K562 (cell line): ENCODE data around the gene AGRN. TPM values are rescaled to one million over a fixed set of nuclear protein-coding genes. Genes with fewer than 3 reads are reported as not detected.

Source experiments
- ATAC-seq: fragments of 200-7000 bp; cut with Tn5 transposase; 3 replicates; pipeline ENCODE4 v1.9.1; 2020; ENCODE audit warnings: moderate library complexity
- BruUV-seq: library from RNA; stranded (reverse); fragments of 400-500 nt; replicated peaks from 2 replicates; lab custom pipeline; 2021; lab: Mats Ljungman, UMichigan
- CTCF ChIA-PET: fragments of 300-600 bp; formaldehyde crosslinking; extraction: SDS; loops from one replicate; lab custom pipeline; 2021; ENCODE audit warnings: low intra/inter-chr PET ratio; lab: Yijun Ruan, JAX
- POLR2A ChIA-PET: fragments of 300-600, 350-650 bp; sonication (Branson Sonifier 250); formaldehyde crosslinking; extraction: SDS; loops from one replicate; lab custom pipeline; 2021; ENCODE audit warnings: antibody characterized with exemption, inconsistent platforms; lab: Yijun Ruan, JAX
- DNase-seq, 4 experiments: peaks; one replicate each; pipeline versions ENCODE4 v3.0.0 to v3.0.0-alpha.2; 2011 to 2018; ENCODE audit warnings: low spot score in 3 of 4, mixed read lengths in 3 of 4; ENCODE audit errors: extremely low read depth in 1 of 4
- FAIRE-seq: peaks from 2 replicates; lab custom pipeline; 2011; peaks lifted over from hg19 to GRCh38; lab: Jason Lieb, UNC
- H2AFZ ChIP-seq: 2 replicates; pipeline ENCODE4 v1.6.0; 2011; ENCODE audit warnings: low read depth, low read length, control low read depth, inconsistent platforms
- H3K27ac ChIP-seq: fragments of 200-600 bp; 3 replicates; pipeline ENCODE4 v1.8.0; 2011; ENCODE audit warnings: low read depth, mild to moderate bottlenecking, control low read depth, inconsistent platforms, low read length, moderate library complexity, mixed read lengths; ENCODE audit errors: extremely low read depth
- H3K27me3 ChIP-seq, 2 experiments: fragments of 300-600 bp in 1 of 2; 2 replicates in 1 of 2; 3 replicates in 1 of 2; pipeline versions ENCODE4 v1.6.0 to v1.8.0; 2011; ENCODE audit warnings: inconsistent platforms in 2 of 2, low read length in 2 of 2, mild to moderate bottlenecking in 1 of 2, mixed read lengths in 1 of 2, moderate library complexity in 1 of 2; ENCODE audit not compliant: control insufficient read depth in 2 of 2, insufficient read depth in 2 of 2
- H3K36me3 ChIP-seq: fragments of 300-600 bp; 3 replicates; pipeline ENCODE4 v1.8.0; 2011; ENCODE audit warnings: mild to moderate bottlenecking, low read length, inconsistent platforms; ENCODE audit not compliant: control insufficient read depth, insufficient read depth
- H3K4me1 ChIP-seq, 2 experiments: fragments of 200-600 bp in 1 of 2; replicated peaks in 1 of 2; 2 replicates in 1 of 2; 3 replicates in 1 of 2; pipeline versions ENCODE4 v1.5.1 to v1.8.0; 2011; ENCODE audit warnings: inconsistent platforms in 2 of 2, low read length in 2 of 2, mild to moderate bottlenecking in 1 of 2, mixed read lengths in 1 of 2, moderate library complexity in 1 of 2; ENCODE audit not compliant: control insufficient read depth in 2 of 2, insufficient read depth in 2 of 2
- H3K4me2 ChIP-seq: 2 replicates; pipeline ENCODE4 v1.6.1; 2011; ENCODE audit warnings: low read length, control low read depth, inconsistent platforms, mixed read lengths; ENCODE audit not compliant: insufficient read depth
- H3K4me3 ChIP-seq: fragments of 200-600 bp; sonication (generic), shearing (Covaris generic); 2 replicates; pipeline ENCODE4 v1.5.1; 2016; ENCODE audit warnings: control low read depth, inconsistent platforms
- H3K79me2 ChIP-seq: fragments of 200-600 bp; 3 replicates; pipeline ENCODE4 v1.8.0; 2011; ENCODE audit warnings: low read length, inconsistent platforms; ENCODE audit not compliant: control insufficient read depth, insufficient read depth
- H3K9ac ChIP-seq, 2 experiments: 2 replicates each; pipeline versions ENCODE4 v1.6.0 to v1.6.1; 2011; ENCODE audit warnings: low read depth in 2 of 2, low read length in 2 of 2, control low read depth in 1 of 2, inconsistent platforms in 1 of 2, mild to moderate bottlenecking in 1 of 2, mixed read lengths in 1 of 2; ENCODE audit not compliant: insufficient read depth in 1 of 2
- H3K9me1 ChIP-seq: one replicate; pipeline ENCODE4 v1.6.0; 2011; ENCODE audit warnings: inconsistent platforms, mild to moderate bottlenecking, low read length, moderate library complexity; ENCODE audit not compliant: control insufficient read depth, insufficient read depth
- H3K9me3 ChIP-seq: replicated peaks from 2 replicates; pipeline ENCODE4 v1.5.1; 2011; ENCODE audit warnings: low read depth, low read length, inconsistent platforms; ENCODE audit not compliant: control insufficient read depth, insufficient read depth
- H4K20me1 ChIP-seq: replicated peaks from 2 replicates; pipeline ENCODE4 v1.6.1; 2011; ENCODE audit warnings: low read length, inconsistent platforms, mixed read lengths; ENCODE audit not compliant: control insufficient read depth, insufficient read depth
- BMI1 ChIP-seq: fragments of 150-350 bp; IDR thresholded peaks from 2 replicates; pipeline ENCODE4 v1.6.1; 2014; ENCODE audit warnings: low read length
- CHD1 ChIP-seq: fragments of 200-600 bp; sonication (generic); IDR thresholded peaks from one replicate; pipeline ENCODE4 v1.6.1; 2012; ENCODE audit warnings: mild to moderate bottlenecking, moderate library complexity, low read length, inconsistent platforms
- HSF4 ChIP-seq: fragments of 250-450 bp; sonication (Bioruptor Pico); IDR thresholded peaks from 2 replicates; pipeline ENCODE4 v2.1.2; 2022; ENCODE audit warnings: mild to moderate bottlenecking, moderate library complexity, borderline replicate concordance
- NR1H2 ChIP-seq: sonication (generic); formaldehyde crosslinking; IDR thresholded peaks from 2 replicates; pipeline ENCODE4 v1.4.0; 2020; ENCODE audit warnings: mild to moderate bottlenecking, missing genetic modification reagents
- PHB ChIP-seq: fragments of 250-450 bp; sonication (Bioruptor Pico); IDR thresholded peaks from 2 replicates; pipeline ENCODE4 v1.5.0; 2021
- POLR2G ChIP-seq: fragments of 200-400 bp; formaldehyde crosslinking; IDR thresholded peaks from 2 replicates; pipeline ENCODE4 v1.6.1; 2017; ENCODE audit warnings: low read depth, mild to moderate bottlenecking, antibody characterized with exemption, low read length, moderate library complexity
- RFX5 ChIP-seq: IDR thresholded peaks from 2 replicates; pipeline ENCODE4 v1.6.1; 2011; ENCODE audit warnings: low read depth, mild to moderate bottlenecking, improper control_type of control experiment, low read length
- SMARCA4 ChIP-seq: fragments of 450-650 bp; IDR thresholded peaks from 2 replicates; pipeline ENCODE4 v1.6.1; 2016
- TAF15 ChIP-seq: fragments of 200-400 bp; formaldehyde crosslinking; IDR thresholded peaks from 2 replicates; pipeline ENCODE4 v1.6.1; 2017; ENCODE audit warnings: mild to moderate bottlenecking, low read depth, low read length, moderate library complexity
- ZNF24 ChIP-seq: fragments of 450-650 bp; IDR thresholded peaks from 2 replicates; pipeline ENCODE4 v1.6.1; 2016
- ZNF274 ChIP-seq: IDR thresholded peaks from 2 replicates; pipeline ENCODE4 v1.6.1; 2011; ENCODE audit warnings: low read depth, mild to moderate bottlenecking, low read length, moderate library complexity, borderline replicate concordance
- WGBS: fragments of 100-300 bp; shearing (Covaris generic); methylation state at CpG from one replicate; pipeline ENCODE4 v1.1.6; 2016; ENCODE audit warnings: low coverage, mixed read lengths; ENCODE audit not compliant: insufficient coverage; ENCODE audit errors: missing lambda C conversion rate; 5-methylcytosine and 5-hydroxymethylcytosine counted together
- in situ Hi-C: fragments of 300-500 bp; cut with MboI; formaldehyde crosslinking; loops from 4 replicates; pipeline ENCODE4 v1.15.0; 2018; ENCODE audit warnings: inconsistent platforms, mixed read lengths
- intact Hi-C: fragments of 100-400 bp; cut with micrococcal nuclease; formaldehyde crosslinking; loops from 2 replicates; pipeline ENCODE4 v1.14.2; 2022
- polyA plus RNA-seq, 8 experiments: library from polyadenylated mRNA; depleted of rRNA in 4 of 8; stranded (reverse) in 5 of 8; unstranded in 3 of 8; fragments of >200 nt; fragmentation: Nextera tagmentation in 2 of 8; fragmentation: Illumina TruSeq in 1 of 8; extraction: Ambion mirVana in 2 of 8; extraction: Trizol in 1 of 8; gene quantifications; 2 replicates each; pipeline versions ENCODE4 v1.2.1 to v1.2.3, GENCODE V29; 2011 to 2014; ENCODE audit warnings: inconsistent platforms in 1 of 8, missing spikeins in 1 of 8
- total RNA-seq, 7 experiments: library from RNA; depleted of rRNA in 6 of 7; stranded (reverse); fragments of >200 nt in 6 of 7; fragmentation: Illumina TruSeq in 2 of 7; extraction: Trizol in 2 of 7; gene quantifications; 2 replicates each; pipeline versions ENCODE4 v1.2.1 to v1.2.3, GENCODE V29; 2011 to 2021; ENCODE audit warnings: low replicate concordance in 1 of 7
- TF ChIP-seq, protein P1 (sequence below): fragments of 450-650 bp; IDR thresholded peaks from 2 replicates; pipeline ENCODE4 v1.6.1; 2016; ENCODE audit warnings: low read depth, mild to moderate bottlenecking, moderate library complexity
- TF ChIP-seq, protein P2 (sequence below), 2 experiments: fragments of 450-650 bp; conservative IDR thresholded peaks; 2 replicates each; pipeline ENCODE4 v1.6.1; 2017; ENCODE audit warnings: mild to moderate bottlenecking in 2 of 2, moderate library complexity in 2 of 2

Gene AGRN
- total and polyA plus RNA-seq, 9 of the 15 experiments (the other 6 are each of a cell fraction or from before 2014, with no cell fraction given) = 0.04 to 111 (median 18.1) TPM

DNA sequence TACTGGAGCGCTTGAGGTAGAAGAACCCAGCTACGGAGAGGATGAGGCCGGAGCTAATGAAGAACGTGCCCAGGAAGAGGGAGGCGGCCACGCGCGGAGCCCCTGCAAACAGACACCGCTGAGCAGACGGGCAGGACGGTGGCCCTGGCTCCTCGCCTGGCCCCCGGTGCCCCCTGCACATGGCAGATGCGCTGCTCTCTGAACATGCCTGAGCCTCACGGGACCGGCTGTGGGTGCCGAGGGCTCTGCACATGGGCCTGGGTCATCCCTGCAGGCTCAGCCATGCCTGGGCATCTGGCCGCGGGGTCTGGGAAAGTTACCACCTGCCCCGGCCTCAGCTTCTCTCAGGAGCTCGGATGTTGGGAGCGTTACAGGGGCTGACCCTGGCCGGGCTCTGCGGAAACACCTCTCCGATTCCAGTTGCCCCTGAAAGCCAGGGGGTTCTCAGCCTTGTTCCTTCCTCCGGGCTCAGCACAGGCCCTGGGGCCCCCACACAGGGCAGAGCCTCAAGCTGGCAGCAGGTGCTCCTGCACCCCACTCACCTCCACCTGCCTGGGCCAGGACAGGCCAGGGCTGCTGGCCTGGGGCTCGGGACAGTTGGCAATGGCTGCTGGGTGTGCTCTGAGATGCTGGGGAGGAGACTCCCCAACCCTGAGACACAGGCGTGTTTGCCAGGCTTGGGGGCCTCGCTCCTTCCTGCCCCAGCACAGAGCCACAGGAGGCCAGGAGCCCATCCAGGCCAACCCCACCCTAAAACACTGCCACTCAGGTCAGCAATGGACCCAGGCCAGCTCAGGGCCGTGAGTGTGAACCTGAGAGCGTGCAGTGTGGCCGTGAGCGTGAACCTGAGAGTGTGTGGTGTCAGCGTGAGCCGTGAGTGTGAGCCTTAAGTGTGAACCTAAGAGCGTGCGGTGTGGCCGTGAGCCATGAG lies 66.3 kb downstream of the AGRN start:
- intact Hi-C loops = no loop called here
- Histone ChIP-seq H3K79me2 (no peaks in the 10 kb centered on the region), H3K4me3 (no peak overlapping the region), H4K20me1 (no peaks in the 10 kb centered on the region), H2AFZ (no peak overlapping the region), H3K9me1 (peaks cover 4% of the 10 kb centered on the region), H3K36me3 (peaks cover 24% of the 10 kb centered on the region; the same call in 1 of the 3 replicates), H3K9ac (peak overlapping the region in 1 of 2 experiments; percentile 14; a peak in 1 of 4 replicates), H3K27me3 (no peaks in the 10 kb centered on the region), H3K27ac (no peak overlapping the region)
- in situ Hi-C loops = no loop called here
- 91% methylated on average over 32 of the region's 38 CpGs for WGBS
- POLR2A ChIA-PET = interaction anchor here (0.5 to 1.1 kb wide), 4 partner anchors 15 to 257 kb away, joined by 3 to 4 read pairs (median 3); no protein-coding TSS in a partner anchor
- ATAC-seq (no peak), FAIRE-seq (peak; percentile 6), DNase-seq (no peak)
- CTCF ChIA-PET = no interaction called here
- TF ChIP-seq CHD1 (no peak), POLR2G (peak; percentile 18)
- TF ChIP-seq, all 486 proteins: peak for 1
- Histone ChIP-seq H3K4me1 (peaks cover 0 to 87% of the 10 kb centered on the region in 2 experiments; a peak in 2 of 5 replicates), H3K9me3 (no peaks in the 10 kb centered on the region), H3K4me2 (no peak overlapping the region)
- no TSS peak for BruUV-seq

DNA sequence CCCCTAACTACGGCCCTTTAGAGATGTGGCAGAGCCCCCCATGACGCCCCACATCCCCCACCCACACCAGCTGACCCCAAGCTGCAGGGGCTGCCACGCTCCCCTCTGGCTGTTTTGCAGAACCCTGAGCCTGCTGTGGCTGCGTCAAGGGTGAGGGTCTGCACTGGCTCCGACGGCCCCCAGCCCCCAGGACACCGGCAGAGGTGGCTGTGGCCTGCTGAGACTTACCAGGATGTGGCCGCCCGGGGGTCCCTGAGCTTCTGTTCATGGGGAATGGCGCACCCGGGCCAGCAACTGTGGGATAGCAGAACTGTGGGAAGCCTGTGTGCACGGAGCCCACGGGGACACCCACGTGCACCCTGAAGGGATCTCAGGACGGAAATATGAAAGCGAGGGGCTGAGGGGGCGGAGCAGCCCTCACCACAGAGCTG lies 67.0 kb downstream of the AGRN start:
- Histone ChIP-seq H3K4me2 (no peak overlapping the region), H3K36me3 (peaks cover 24% of the 10 kb centered on the region; the same call in 1 of the 3 replicates), H3K27me3 (no peaks in the 10 kb centered on the region), H3K4me1 (peaks cover 0 to 85% of the 10 kb centered on the region in 2 experiments; a peak in 3 of 5 replicates), H3K9ac (no peak overlapping the region; a peak in 1 of 4 replicates), H3K4me3 (no peak overlapping the region), H3K9me3 (no peaks in the 10 kb centered on the region), H3K9me1 (peaks cover 5% of the 10 kb centered on the region), H3K79me2 (no peaks in the 10 kb centered on the region), H2AFZ (no peak overlapping the region), H4K20me1 (no peaks in the 10 kb centered on the region), H3K27ac (no peak overlapping the region)
- in situ Hi-C loops = no loop called here
- no peak for FAIRE-seq
- 87% methylated on average over 14 of the region's 17 CpGs for WGBS
- BruUV-seq = no TSS peak
- intact Hi-C loops = no loop called here
- ChIA-PET POLR2A (interaction anchor here (0.5 to 1.1 kb wide), 5 partner anchors 14 to 257 kb away, joined by 3 to 4 read pairs (median 3); no protein-coding TSS in a partner anchor), CTCF (no interaction called here)
- no peak for ATAC-seq
- no peak for DNase-seq
- TF ChIP-seq NR1H2 (CRISPR knock-in tag) (no peak), HSF4 (CRISPR knock-in tag) (no peak), RFX5 (no peak), PHB (CRISPR knock-in tag) (no peak), ZNF24 (no peak), ZNF274 (no peak), TAF15 (no peak), BMI1 (no peak), SMARCA4 (no peak)
- TF ChIP-seq, protein P1, sequence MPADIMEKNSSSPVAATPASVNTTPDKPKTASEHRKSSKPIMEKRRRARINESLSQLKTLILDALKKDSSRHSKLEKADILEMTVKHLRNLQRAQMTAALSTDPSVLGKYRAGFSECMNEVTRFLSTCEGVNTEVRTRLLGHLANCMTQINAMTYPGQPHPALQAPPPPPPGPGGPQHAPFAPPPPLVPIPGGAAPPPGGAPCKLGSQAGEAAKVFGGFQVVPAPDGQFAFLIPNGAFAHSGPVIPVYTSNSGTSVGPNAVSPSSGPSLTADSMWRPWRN = no peak
- TF ChIP-seq, protein P2, sequence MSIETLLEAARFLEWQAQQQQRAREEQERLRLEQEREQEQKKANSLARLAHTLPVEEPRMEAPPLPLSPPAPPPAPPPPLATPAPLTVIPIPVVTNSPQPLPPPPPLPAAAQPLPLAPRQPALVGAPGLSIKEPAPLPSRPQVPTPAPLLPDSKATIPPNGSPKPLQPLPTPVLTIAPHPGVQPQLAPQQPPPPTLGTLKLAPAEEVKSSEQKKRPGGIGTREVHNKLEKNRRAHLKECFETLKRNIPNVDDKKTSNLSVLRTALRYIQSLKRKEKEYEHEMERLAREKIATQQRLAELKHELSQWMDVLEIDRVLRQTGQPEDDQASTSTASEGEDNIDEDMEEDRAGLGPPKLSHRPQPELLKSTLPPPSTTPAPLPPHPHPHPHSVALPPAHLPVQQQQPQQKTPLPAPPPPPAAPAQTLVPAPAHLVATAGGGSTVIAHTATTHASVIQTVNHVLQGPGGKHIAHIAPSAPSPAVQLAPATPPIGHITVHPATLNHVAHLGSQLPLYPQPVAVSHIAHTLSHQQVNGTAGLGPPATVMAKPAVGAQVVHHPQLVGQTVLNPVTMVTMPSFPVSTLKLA (conservative IDR thresholded peaks at IDR 0.05) = no peak
